GM12801 (cell line): ENCODE results near the gene CREB3L2.

Experiments
- CTCF ChIP-seq: IDR thresholded peaks from one replicate; pipeline ENCODE4 v1.5.1; 2011; ENCODE audit warnings: control low read depth; ENCODE audit not compliant: insufficient read length; ENCODE audit errors: extremely low read depth

Gene CREB3L2

GRCh38 chr7:137981175-137981574, 20.7 kb downstream of the CREB3L2 start:
- TF ChIP-seq CTCF = no peak

- TF ChIP-seq CTCF = no peak
Measured at GRCh38 chr7:137980308-137980707, 21.6 kb downstream of the CREB3L2 start.

- no peak for TF ChIP-seq CTCF
Measured at GRCh38 chr7:137978464-137979237, 23.2 kb downstream of the CREB3L2 start.

DNA sequence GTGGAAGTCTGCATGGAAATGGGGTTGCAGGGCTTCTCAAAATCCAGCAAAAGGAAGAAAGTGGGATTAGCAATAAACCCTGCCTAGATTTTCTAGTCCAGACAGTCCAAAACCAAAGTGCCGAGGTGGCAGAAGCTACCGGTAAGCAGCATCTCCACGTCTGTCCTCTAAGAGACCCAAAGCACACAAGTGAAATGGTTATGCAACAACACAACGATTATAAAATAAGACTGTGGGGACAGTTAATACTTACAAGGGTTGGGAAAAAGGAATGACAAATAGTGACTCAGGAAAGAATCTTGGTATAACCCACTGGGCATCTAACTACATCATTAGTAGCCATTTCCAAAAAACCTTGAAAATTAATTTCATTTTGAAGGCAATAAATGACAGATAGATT, 24.7 kb downstream of the CREB3L2 start:
- no peak for TF ChIP-seq CTCF

DNA sequence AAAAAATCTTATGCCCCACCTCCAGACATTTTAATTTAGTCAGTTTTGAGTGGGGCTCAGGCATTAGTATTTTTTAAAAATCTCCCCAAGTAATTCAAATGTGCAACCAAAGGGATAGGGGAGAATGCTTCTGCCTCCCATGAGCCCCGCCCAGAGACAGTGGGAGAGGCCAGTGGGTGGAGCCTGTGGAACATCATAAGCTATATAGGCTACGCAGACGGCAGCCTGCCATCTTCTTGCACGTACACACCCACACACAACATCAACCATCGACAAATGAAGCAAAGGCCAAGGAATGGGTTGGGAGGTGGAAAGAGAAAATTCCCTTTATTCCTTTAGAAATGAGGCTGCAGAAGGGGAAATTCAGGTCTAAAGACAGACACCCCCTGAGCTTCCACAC, 25.2 kb downstream of the CREB3L2 start:
- TF ChIP-seq CTCF = no peak

DNA sequence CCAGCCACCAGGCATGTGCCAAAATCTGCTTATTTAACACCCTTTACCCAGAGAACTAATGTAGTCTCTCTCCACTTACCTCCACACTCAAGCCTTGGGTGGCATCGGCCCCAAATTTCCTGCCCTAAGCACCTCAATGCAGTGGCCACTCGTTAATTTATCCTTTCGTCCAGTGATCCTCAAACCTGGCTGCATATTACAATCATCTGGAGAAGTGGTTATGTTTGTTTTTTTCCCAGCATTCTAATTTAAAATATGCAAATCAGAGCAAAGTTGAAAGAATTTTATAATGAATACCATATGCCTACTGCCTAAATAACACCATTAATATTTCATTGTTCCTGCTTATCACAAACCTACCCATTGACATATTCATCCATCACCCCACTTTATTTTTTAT, 25.7 kb downstream of the CREB3L2 start:
- no peak for TF ChIP-seq CTCF

DNA sequence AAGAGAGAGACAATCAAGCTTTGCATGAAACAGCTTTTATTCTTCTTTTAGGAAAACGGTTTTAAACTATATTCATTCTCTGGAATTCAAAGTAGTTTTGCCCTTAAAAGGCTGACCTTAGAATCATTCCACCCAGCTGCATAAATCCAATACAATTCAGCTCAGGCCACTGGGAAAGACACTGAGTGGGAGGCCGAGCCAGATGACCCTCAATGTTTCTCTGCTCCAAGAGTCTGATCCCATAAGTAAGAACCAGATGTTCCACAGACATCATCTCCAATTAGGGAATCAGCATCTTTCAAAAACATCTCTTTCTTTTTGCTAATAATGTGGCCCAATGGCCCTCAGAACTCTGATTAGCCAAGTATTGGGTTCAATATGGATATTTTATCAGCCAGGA, 26.1 kb downstream of the CREB3L2 start:
- TF ChIP-seq CTCF = no peak
